ENCODE measurements around the gene PODNL1.

Gene PODNL1

DNA sequence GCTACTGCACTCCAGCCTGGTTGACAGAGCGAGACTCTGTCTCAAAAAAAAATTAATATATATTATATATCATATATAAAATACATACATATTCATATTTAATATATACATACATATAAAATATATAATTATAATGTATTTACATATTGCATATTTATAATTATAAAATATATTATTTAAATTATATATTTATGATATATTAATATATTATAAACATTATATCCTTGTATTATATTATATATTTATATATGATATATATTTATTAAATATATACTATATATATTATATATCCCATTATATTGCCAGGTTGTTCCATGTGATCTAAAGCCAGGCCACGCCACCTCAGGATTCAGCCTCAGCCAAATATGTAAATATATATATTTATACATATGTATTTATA is 42.0 kb downstream of the PODNL1 start:
- Histone ChIP-seq H3K9ac (ENCODE audit: low read depth, low read length) (no peak overlapping the region), H3K4me3 (ENCODE audit: low read depth in 1 of 2, low read length in 2 of 2) (no peak overlapping the region), H3K4me1 (ENCODE audit: insufficient read depth, low read length) (peaks cover 27% of the 10 kb centered on the region), H3K9me3 (ENCODE audit: insufficient read depth, low read length, severe bottlenecking) (no peaks in the 10 kb centered on the region), H4K20me1 (ENCODE audit: insufficient read depth, low read length) (no peaks in the 10 kb centered on the region), H2AFZ (ENCODE audit: low read depth, low read length) (no peak overlapping the region), H3K4me2 (ENCODE audit: insufficient read depth, low read length) (no peak overlapping the region), H3K79me2 (ENCODE audit: insufficient read depth, low read length) (peaks cover 13% of the 10 kb centered on the region; the same call in 1 of the 2 replicates), H3K27me3 (ENCODE audit: insufficient read depth, low read length, poor library complexity) (no peaks in the 10 kb centered on the region), H3K27ac (ENCODE audit: low read length) (no peak overlapping the region), H3K36me3 (ENCODE audit: insufficient read depth, low read length) (peaks cover 42% of the 10 kb centered on the region)
- DNase-seq, result no peak
- no peak for TF ChIP-seq EZH2 (IDR thresholded peaks at IDR 0.05; ENCODE audit: borderline replicate concordance, low read depth, low read length, severe bottlenecking)
- TF ChIP-seq, protein P1, sequence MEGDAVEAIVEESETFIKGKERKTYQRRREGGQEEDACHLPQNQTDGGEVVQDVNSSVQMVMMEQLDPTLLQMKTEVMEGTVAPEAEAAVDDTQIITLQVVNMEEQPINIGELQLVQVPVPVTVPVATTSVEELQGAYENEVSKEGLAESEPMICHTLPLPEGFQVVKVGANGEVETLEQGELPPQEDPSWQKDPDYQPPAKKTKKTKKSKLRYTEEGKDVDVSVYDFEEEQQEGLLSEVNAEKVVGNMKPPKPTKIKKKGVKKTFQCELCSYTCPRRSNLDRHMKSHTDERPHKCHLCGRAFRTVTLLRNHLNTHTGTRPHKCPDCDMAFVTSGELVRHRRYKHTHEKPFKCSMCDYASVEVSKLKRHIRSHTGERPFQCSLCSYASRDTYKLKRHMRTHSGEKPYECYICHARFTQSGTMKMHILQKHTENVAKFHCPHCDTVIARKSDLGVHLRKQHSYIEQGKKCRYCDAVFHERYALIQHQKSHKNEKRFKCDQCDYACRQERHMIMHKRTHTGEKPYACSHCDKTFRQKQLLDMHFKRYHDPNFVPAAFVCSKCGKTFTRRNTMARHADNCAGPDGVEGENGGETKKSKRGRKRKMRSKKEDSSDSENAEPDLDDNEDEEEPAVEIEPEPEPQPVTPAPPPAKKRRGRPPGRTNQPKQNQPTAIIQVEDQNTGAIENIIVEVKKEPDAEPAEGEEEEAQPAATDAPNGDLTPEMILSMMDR (IDR thresholded peaks at IDR 0.05; ENCODE audit: borderline replicate concordance, extremely low read depth, low read length, poor library complexity, severe bottlenecking), result no peak
- ATAC-seq (ENCODE audit: insufficient read depth, low read depth), result no peak

DNA sequence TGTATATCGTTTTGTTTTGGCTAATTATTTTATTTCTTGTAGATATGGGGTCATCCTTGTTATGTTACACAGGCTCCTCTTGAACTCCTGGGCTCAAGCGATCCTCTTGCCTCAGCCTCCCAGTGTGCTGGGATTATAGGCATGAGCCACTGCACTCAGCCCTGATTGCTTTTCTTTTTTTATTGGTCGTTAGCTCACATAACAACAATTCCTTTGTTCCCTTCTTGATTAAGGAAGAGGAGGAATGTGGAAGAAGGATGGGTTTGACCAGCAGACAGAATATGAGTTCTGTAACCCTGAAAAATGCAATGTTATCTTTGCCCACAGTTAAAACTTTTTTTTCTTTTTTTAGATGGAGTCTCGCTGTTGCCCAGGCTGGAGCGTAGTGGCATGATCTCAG is 43.7 kb downstream of the PODNL1 start:
- Histone ChIP-seq H3K4me1 (ENCODE audit: insufficient read depth, low read length) (peaks cover 11% of the 10 kb centered on the region; the same call in 1 of the 2 replicates), H2AFZ (ENCODE audit: low read depth, low read length) (no peak overlapping the region)

DNA sequence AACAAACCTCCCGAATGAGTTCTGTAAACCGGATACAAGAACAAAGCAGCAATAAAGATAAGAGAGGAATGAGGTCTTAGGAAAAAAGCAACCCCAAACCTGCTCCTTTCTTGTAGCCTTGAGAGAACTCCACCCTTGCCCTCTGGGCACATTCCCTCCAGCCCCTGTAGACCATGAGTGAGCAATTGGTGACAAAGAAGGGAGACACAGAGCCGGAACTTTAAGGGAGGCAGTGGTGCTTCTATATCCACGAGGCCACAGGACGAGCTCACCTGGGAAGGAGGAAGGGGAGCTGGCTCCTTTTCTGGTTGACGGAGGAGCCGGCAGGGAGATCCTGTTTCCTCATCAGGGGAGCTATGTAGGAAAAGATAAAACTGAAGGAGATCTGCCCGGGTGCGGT is 45.3 kb downstream of the PODNL1 start:
- no peak for TF ChIP-seq EZH2 (IDR thresholded peaks at IDR 0.05; ENCODE audit: borderline replicate concordance, low read depth, low read length, severe bottlenecking)
- TF ChIP-seq, protein P1 (IDR thresholded peaks at IDR 0.05; ENCODE audit: borderline replicate concordance, extremely low read depth, low read length, poor library complexity, severe bottlenecking), result no peak
- no peaks in the 10 kb centered on the region for H4K20me1 ChIP-seq (ENCODE audit: insufficient read depth, low read length)
- H3K9ac ChIP-seq (ENCODE audit: low read depth, low read length), result no peak overlapping the region
- no peak overlapping the region for H3K4me2 ChIP-seq (ENCODE audit: insufficient read depth, low read length)
- no peak overlapping the region for H3K27ac ChIP-seq (ENCODE audit: low read length)
- ATAC-seq (ENCODE audit: insufficient read depth, low read depth) (no peak), DNase-seq (no peak)
- H3K9me3 ChIP-seq (ENCODE audit: insufficient read depth, low read length, severe bottlenecking), result no peaks in the 10 kb centered on the region
- no peak overlapping the region for H3K4me3 ChIP-seq (ENCODE audit: low read depth in 1 of 2, low read length in 2 of 2)
- peaks cover 61% of the 10 kb centered on the region for H3K36me3 ChIP-seq (ENCODE audit: insufficient read depth, low read length)
- H3K4me1 ChIP-seq (ENCODE audit: insufficient read depth, low read length), result no peaks in the 10 kb centered on the region
- no peak overlapping the region for H2AFZ ChIP-seq (ENCODE audit: low read depth, low read length)
- H3K27me3 ChIP-seq (ENCODE audit: insufficient read depth, low read length, poor library complexity), result no peaks in the 10 kb centered on the region
- peaks cover 8% of the 10 kb centered on the region; the same call in 1 of the 2 replicates for H3K79me2 ChIP-seq (ENCODE audit: insufficient read depth, low read length)

More for the DNA sequence above, 43.7 kb downstream of the PODNL1 start:
- Histone ChIP-seq H3K27ac (ENCODE audit: low read length) (no peak overlapping the region), H3K4me3 (ENCODE audit: low read depth in 1 of 2, low read length in 2 of 2) (no peak overlapping the region), H4K20me1 (ENCODE audit: insufficient read depth, low read length) (no peaks in the 10 kb centered on the region), H3K27me3 (ENCODE audit: insufficient read depth, low read length, poor library complexity) (no peaks in the 10 kb centered on the region), H3K4me2 (ENCODE audit: insufficient read depth, low read length) (no peak overlapping the region), H3K79me2 (ENCODE audit: insufficient read depth, low read length) (peaks cover 13% of the 10 kb centered on the region; the same call in 1 of the 2 replicates), H3K9me3 (ENCODE audit: insufficient read depth, low read length, severe bottlenecking) (no peaks in the 10 kb centered on the region), H3K36me3 (ENCODE audit: insufficient read depth, low read length) (peaks cover 53% of the 10 kb centered on the region), H3K9ac (ENCODE audit: low read depth, low read length) (no peak overlapping the region)
- DNase-seq (no peak), ATAC-seq (ENCODE audit: insufficient read depth, low read depth) (no peak)
- TF ChIP-seq, protein P1 (IDR thresholded peaks at IDR 0.05; ENCODE audit: borderline replicate concordance, extremely low read depth, low read length, poor library complexity, severe bottlenecking), result no peak
- TF ChIP-seq EZH2 (IDR thresholded peaks at IDR 0.05; ENCODE audit: borderline replicate concordance, low read depth, low read length, severe bottlenecking), result no peak

DNA sequence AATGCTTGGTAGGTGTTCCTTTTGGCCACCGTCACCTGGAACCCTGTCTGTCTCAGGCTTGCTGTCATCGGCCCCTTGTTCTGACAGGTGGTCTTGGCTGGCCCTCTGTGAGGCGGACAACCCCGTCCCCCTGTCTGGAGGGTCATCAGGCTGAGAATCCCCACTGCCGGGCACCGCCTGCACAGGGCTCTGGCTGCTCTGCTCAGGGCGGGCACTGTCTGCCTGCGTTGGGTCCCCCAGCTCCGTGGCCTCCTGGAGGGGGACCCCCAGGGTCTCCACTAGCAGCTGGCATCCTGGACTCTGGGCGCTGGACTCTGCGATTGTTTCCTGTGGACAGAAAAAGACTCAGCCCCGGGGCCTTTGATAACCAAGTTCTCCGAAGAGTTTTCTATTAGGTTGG is 48.1 kb downstream of the PODNL1 start:
- H3K79me2 ChIP-seq (ENCODE audit: insufficient read depth, low read length), result no peaks in the 10 kb centered on the region
- 0 out of 2 replicates have a peak, but pooled peaks cover 3% of the 10 kb centered on the region for H3K4me1 ChIP-seq (ENCODE audit: insufficient read depth, low read length)
- H3K4me2 ChIP-seq (ENCODE audit: insufficient read depth, low read length), result no peak overlapping the region
- DNase-seq, result no peak
- no peaks in the 10 kb centered on the region for H3K27me3 ChIP-seq (ENCODE audit: insufficient read depth, low read length, poor library complexity)
- no peaks in the 10 kb centered on the region for H3K9me3 ChIP-seq (ENCODE audit: insufficient read depth, low read length, severe bottlenecking)
- no peak overlapping the region for H3K27ac ChIP-seq (ENCODE audit: low read length)
- H4K20me1 ChIP-seq (ENCODE audit: insufficient read depth, low read length), result no peaks in the 10 kb centered on the region
- H2AFZ ChIP-seq (ENCODE audit: low read depth, low read length), result no peak overlapping the region
- H3K9ac ChIP-seq (ENCODE audit: low read depth, low read length), result no peak overlapping the region
- no peak for ATAC-seq (ENCODE audit: insufficient read depth, low read depth)
- TF ChIP-seq EZH2 (IDR thresholded peaks at IDR 0.05; ENCODE audit: borderline replicate concordance, low read depth, low read length, severe bottlenecking), result no peak
- TF ChIP-seq, protein P1 (IDR thresholded peaks at IDR 0.05; ENCODE audit: borderline replicate concordance, extremely low read depth, low read length, poor library complexity, severe bottlenecking), result no peak
- peaks cover 55% of the 10 kb centered on the region for H3K36me3 ChIP-seq (ENCODE audit: insufficient read depth, low read length)
- no peak overlapping the region for H3K4me3 ChIP-seq (ENCODE audit: low read depth in 1 of 2, low read length in 2 of 2)

Measured in DND-41 (cell line).